IPS DF 6.9 (cell line): ENCODE measurements around the gene ISG15.
"Not testable (repeated sequence)": the region's sequence is repeated elsewhere in the genome, so short reads cannot be mapped to it uniquely, and the experiment has no call there.

Source experiments
- DNase-seq: peaks from one replicate; pipeline ENCODE4 v3.0.0-alpha.2; 2013; ENCODE audit warnings: low read depth, low spot score
- H3K27ac ChIP-seq: one replicate; pipeline ENCODE4 v1.5.1; 2013; ENCODE audit warnings: low read length, control low read depth
- H3K27me3 ChIP-seq: 2 replicates; pipeline ENCODE4 v1.6.1; 2013; ENCODE audit warnings: mild to moderate bottlenecking, low read length; ENCODE audit not compliant: control insufficient read depth, insufficient read depth
- H3K36me3 ChIP-seq: 2 replicates; pipeline ENCODE4 v1.6.1; 2013; ENCODE audit warnings: low read length; ENCODE audit not compliant: control insufficient read depth, insufficient read depth
- H3K4me1 ChIP-seq: 2 replicates; pipeline ENCODE4 v1.6.1; 2013; ENCODE audit warnings: low read length; ENCODE audit not compliant: control insufficient read depth, insufficient read depth
- H3K4me3 ChIP-seq: 2 replicates; pipeline ENCODE4 v1.5.1; 2013; ENCODE audit warnings: mild to moderate bottlenecking, low read length
- H3K9me3 ChIP-seq: 2 replicates; pipeline ENCODE4 v1.6.1; 2013; ENCODE audit warnings: low read length, inconsistent platforms; ENCODE audit not compliant: control insufficient read depth, insufficient read depth
- WGBS: extraction: QIAGEN DNeasy Blood & Tissue Kit; methylation state at CpG from one replicate; pipeline ENCODE4 v1.1.7; 2013; ENCODE audit warnings: mixed read lengths, missing lambda C conversion rate; ENCODE audit not compliant: insufficient read length, insufficient coverage; 5-methylcytosine and 5-hydroxymethylcytosine counted together

Gene ISG15

GRCh38 chr1:975896-976683, 37.2 kb upstream of the ISG15 start:
- no peak overlapping the region for H3K27ac ChIP-seq
- WGBS, result no CpG with 5 or more reads among the region's 40 CpGs
- H3K4me1 ChIP-seq, result no peaks in the 10 kb centered on the region
- DNase-seq, result no peak
- no peaks in the 10 kb centered on the region for H3K36me3 ChIP-seq
- H3K27me3 ChIP-seq, result no peaks in the 10 kb centered on the region
- no peak overlapping the region for H3K4me3 ChIP-seq
- H3K9me3 ChIP-seq, result no peaks in the 10 kb centered on the region

DNA sequence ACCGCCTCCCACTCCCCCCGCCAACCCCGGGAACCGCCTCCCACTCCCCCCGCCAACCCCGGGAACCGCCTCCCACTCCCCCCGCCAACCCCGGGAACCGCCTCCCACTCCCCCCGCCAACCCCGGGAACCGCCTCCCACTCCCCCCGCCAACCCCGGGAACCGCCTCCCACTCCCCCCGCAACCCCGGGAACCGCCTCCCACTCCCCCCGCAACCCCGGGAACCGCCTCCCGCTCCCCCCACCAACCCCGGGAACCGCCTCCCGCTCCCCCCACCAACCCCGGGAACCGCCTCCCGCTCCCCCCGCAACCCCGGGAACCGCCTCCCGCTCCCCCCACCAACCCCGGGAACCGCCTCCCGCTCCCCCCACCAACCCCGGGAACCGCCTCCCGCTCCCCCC, 36.5 kb upstream of the ISG15 start:
- not testable (repeated sequence) for DNase-seq, H3K36me3 ChIP-seq, H3K4me3 ChIP-seq, H3K27ac ChIP-seq, H3K27me3 ChIP-seq, H3K4me1 ChIP-seq, H3K9me3 ChIP-seq
- WGBS, result no CpG with 5 or more reads among the region's 39 CpGs

DNA sequence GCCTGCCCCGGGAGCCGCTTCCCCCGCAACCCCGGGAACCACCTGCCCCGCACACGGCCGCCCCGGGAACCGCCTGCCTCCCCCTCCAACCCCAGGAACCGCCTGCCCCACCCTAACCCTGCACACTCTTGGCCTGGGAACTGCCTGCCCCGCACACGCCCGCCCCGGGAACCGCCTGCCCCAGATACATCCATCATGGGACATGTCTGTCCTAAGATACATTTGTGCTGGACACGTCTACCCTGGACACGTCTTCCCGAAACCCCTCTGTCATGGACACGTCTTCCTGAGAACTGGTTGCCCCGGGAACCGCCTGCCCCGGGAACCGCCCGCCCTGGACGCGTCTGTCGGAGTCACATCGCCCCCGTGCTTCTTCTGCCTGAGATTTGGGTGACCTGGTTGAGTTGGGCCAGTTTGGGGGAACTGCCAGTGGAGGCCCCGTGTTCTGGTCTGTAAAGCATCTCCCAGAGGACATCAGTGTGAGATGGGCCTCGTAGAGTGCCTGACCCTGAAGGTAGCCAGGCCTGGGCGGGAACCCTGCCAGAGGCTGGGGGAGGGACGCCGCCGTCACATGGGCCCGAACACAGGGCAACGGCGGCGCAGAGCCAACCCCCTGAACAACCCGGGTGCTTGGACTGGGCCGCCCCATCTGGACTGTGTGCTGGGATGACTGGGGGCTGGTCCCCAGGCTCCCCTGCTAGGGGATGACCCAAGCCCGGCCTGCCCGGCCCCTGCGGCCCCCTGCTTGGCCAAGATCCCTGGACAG, 35.0 kb upstream of the ISG15 start:
- Histone ChIP-seq H3K4me1 (no peaks in the 10 kb centered on the region), H3K9me3 (no peaks in the 10 kb centered on the region), H3K4me3 (no peak overlapping the region), H3K27me3 (no peaks in the 10 kb centered on the region), H3K27ac (no peak overlapping the region), H3K36me3 (no peaks in the 10 kb centered on the region)
- no CpG with 5 or more reads among the region's 44 CpGs for WGBS
- DNase-seq, result no peak

GRCh38 chr1:978835-979743, 34.2 kb upstream of the ISG15 start:
- no peaks in the 10 kb centered on the region for H3K36me3 ChIP-seq
- no CpG with 5 or more reads among the region's 60 CpGs for WGBS
- no peak for DNase-seq

DNA sequence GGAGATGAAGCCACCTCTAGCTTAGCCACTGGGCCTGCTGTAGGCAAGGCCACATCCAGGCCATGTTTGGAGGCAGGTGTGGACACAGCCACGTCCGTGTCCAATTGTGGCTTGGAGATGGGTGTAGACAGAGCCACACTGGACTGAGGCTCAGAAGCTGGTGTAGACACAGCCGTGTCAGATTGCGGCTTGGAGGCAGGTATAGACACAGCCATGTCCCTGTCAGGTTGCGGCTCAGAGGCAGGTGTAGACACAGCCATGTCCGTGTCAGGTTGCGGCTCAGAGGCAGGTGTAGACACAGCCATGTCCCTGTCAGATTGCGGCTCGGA, 33.6 kb upstream of the ISG15 start:
- Histone ChIP-seq H3K4me3 (no peak overlapping the region), H3K27me3 (no peaks in the 10 kb centered on the region), H3K4me1 (no peaks in the 10 kb centered on the region), H3K9me3 (no peaks in the 10 kb centered on the region), H3K36me3 (no peaks in the 10 kb centered on the region), H3K27ac (no peak overlapping the region)
- no peak for DNase-seq
- no CpG with 5 or more reads among the region's 9 CpGs for WGBS

More at GRCh38 chr1:978835-979743, 34.2 kb upstream of the ISG15 start:
- no peaks in the 10 kb centered on the region for H3K9me3 ChIP-seq
- no peak overlapping the region for H3K27ac ChIP-seq
- no peak overlapping the region for H3K4me3 ChIP-seq
- no peaks in the 10 kb centered on the region for H3K27me3 ChIP-seq
- no peaks in the 10 kb centered on the region for H3K4me1 ChIP-seq

GRCh38 chr1:980137-980571, 33.1 kb upstream of the ISG15 start:
- Histone ChIP-seq H3K9me3 (no peaks in the 10 kb centered on the region), H3K27ac (no peak overlapping the region), H3K27me3 (no peaks in the 10 kb centered on the region), H3K4me3 (no peak overlapping the region), H3K4me1 (no peaks in the 10 kb centered on the region), H3K36me3 (no peaks in the 10 kb centered on the region)
- no peak for DNase-seq
- no CpG with 5 or more reads among the region's 13 CpGs for WGBS

GRCh38 chr1:980602-981395, 32.5 kb upstream of the ISG15 start:
- Histone ChIP-seq H3K4me1 (no peaks in the 10 kb centered on the region), H3K9me3 (no peaks in the 10 kb centered on the region), H3K27ac (no peak overlapping the region), H3K4me3 (no peak overlapping the region), H3K27me3 (no peaks in the 10 kb centered on the region), H3K36me3 (no peaks in the 10 kb centered on the region)
- DNase-seq, result no peak
- no CpG with 5 or more reads among the region's 35 CpGs for WGBS

DNA sequence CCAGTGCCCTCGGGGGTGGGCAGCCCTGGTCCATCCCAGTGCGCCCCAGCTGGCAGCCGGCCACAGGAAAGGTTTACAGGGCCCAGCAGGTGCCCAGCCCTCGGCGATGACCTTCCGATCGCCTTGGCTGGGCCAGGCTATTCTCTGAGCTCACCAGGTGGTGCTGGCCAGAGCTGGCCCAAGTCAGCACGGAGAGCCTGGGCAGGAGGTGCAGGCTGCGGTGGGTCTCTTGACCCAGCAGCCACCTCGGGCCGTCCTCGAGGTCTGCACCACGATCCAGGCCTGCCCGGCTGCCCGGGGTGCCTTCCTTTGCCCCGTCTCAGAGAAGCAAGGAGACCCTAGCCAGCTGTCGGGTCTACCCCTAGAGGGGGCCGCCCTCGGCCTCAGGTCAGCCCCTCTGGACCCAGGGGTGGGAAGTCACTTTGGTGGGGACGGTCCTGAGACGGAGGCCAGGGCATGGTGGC, 31.8 kb upstream of the ISG15 start:
- H3K4me1 ChIP-seq, result no peaks in the 10 kb centered on the region
- WGBS, result no CpG with 5 or more reads among the region's 21 CpGs
- H3K9me3 ChIP-seq, result no peaks in the 10 kb centered on the region
- H3K27me3 ChIP-seq, result no peaks in the 10 kb centered on the region
- no peak for DNase-seq
- H3K27ac ChIP-seq, result no peak overlapping the region
- no peaks in the 10 kb centered on the region for H3K36me3 ChIP-seq
- H3K4me3 ChIP-seq, result no peak overlapping the region

GRCh38 chr1:981955-982558, 31.2 kb upstream of the ISG15 start, which contains the start of gene PERM1:
Gene PERM1 (minus strand): TSS chr1:982093. CDS start chr1:981029, 1,064 bp downstream.
- no peaks in the 10 kb centered on the region for H3K4me1 ChIP-seq
- DNase-seq, result no peak
- H3K4me3 ChIP-seq, result no peak within 1 kb of the TSS
- no CpG with 5 or more reads among the region's 28 CpGs for WGBS
- no peaks in the 10 kb centered on the region for H3K36me3 ChIP-seq
- no peaks in the 10 kb centered on the region for H3K27me3 ChIP-seq
- no peaks in the 10 kb centered on the region for H3K9me3 ChIP-seq
- H3K27ac ChIP-seq, result no peak within 1 kb of the TSS
